Neural progenitor cell (in vitro differentiated cells): ENCODE data around the gene FAM89A.

Experiments
- CTCF ChIP-seq: fragments of 200-600 bp; sonication (generic); IDR thresholded peaks from 2 replicates; pipeline ENCODE4 v1.5.1; 2017; ENCODE audit warnings: antibody characterized with exemption, mild to moderate bottlenecking
- EZH2 ChIP-seq: fragments of 200-600 bp; sonication (generic); IDR thresholded peaks from 2 replicates; pipeline ENCODE4 v1.6.1; 2017; ENCODE audit warnings: antibody characterized with exemption, mild to moderate bottlenecking, moderate library complexity
- EZH2phosphoT487 ChIP-seq: fragments of 200-600 bp; sonication (generic); IDR thresholded peaks from 2 replicates; pipeline ENCODE4 v1.6.1; 2017; ENCODE audit warnings: antibody characterized with exemption

GRCh38 chr1:231046730-231047395, 6.8 kb upstream of the FAM89A start:
- TF ChIP-seq CTCF (no peak), EZH2phosphoT487 (no peak), EZH2 (no peak)
